MM.1S (cell line): ENCODE measurements around the gene CARD9.
A peak's percentile ranks its signal among the peaks of the same experiment; 100 is the strongest.

Source experiments
- DNase-seq: peaks from one replicate; pipeline ENCODE4 v3.0.0-alpha.2; 2015
- H2AFZ ChIP-seq: fragments of 300-600 bp; sonication (generic); 2 replicates; pipeline ENCODE4 v1.6.0; 2016; ENCODE audit warnings: antibody characterized with exemption, low read length
- H3F3A ChIP-seq: fragments of 300-600 bp; sonication (generic); 2 replicates; pipeline ENCODE4 v1.6.1; 2016; ENCODE audit warnings: mild to moderate bottlenecking, antibody characterized with exemption, low read length, moderate library complexity, mixed read lengths; ENCODE audit not compliant: insufficient read depth
- H3K27ac ChIP-seq: fragments of 300-600 bp; sonication (generic); 2 replicates; pipeline ENCODE4 v1.5.1; 2016; ENCODE audit warnings: mild to moderate bottlenecking, low read length
- H3K27me3 ChIP-seq: fragments of 300-600 bp; sonication (generic); replicated peaks from 2 replicates; pipeline ENCODE4 v1.6.0; 2016; ENCODE audit warnings: low read length; ENCODE audit not compliant: insufficient read depth
- H3K36me3 ChIP-seq: fragments of 300-600 bp; sonication (generic); replicated peaks from 2 replicates; pipeline ENCODE4 v1.6.1; 2016; ENCODE audit warnings: mild to moderate bottlenecking, low read length, mixed read lengths; ENCODE audit not compliant: insufficient read depth
- H3K4me1 ChIP-seq: fragments of 300-600 bp; sonication (generic); 2 replicates; pipeline ENCODE4 v1.6.1; 2016; ENCODE audit warnings: low read length, mixed read lengths
- H3K4me2 ChIP-seq: fragments of 300-600 bp; sonication (generic); 2 replicates; pipeline ENCODE4 v1.6.0; 2016; ENCODE audit warnings: low read depth, low read length
- H3K4me3 ChIP-seq: fragments of 300-600 bp; sonication (generic); 2 replicates; pipeline ENCODE4 v1.5.1; 2016; ENCODE audit warnings: low read length, mixed read lengths
- H3K79me2 ChIP-seq: fragments of 300-600 bp; sonication (generic); 2 replicates; pipeline ENCODE4 v1.6.1; 2016; ENCODE audit warnings: mixed run types, low read length, mixed read lengths
- H3K9ac ChIP-seq: fragments of 300-600 bp; sonication (generic); 2 replicates; pipeline ENCODE4 v1.6.1; 2016; ENCODE audit warnings: low read length, mixed read lengths
- H3K9me2 ChIP-seq: fragments of 300-600 bp; sonication (generic); replicated peaks from 2 replicates; pipeline ENCODE4 v1.6.1; 2016; ENCODE audit warnings: mild to moderate bottlenecking, low read length, mixed read lengths; ENCODE audit not compliant: insufficient read depth
- H3K9me3 ChIP-seq: fragments of 300-600 bp; sonication (generic); replicated peaks from 2 replicates; pipeline ENCODE4 v1.6.1; 2016; ENCODE audit warnings: mild to moderate bottlenecking, low read length, mixed read lengths; ENCODE audit not compliant: insufficient read depth
- H4K20me1 ChIP-seq: fragments of 300-600 bp; sonication (generic); 2 replicates; pipeline ENCODE4 v1.6.1; 2016; ENCODE audit warnings: mild to moderate bottlenecking, low read length, moderate library complexity, mixed read lengths; ENCODE audit not compliant: insufficient read depth
- EZH2 ChIP-seq: fragments of 300-600 bp; sonication (generic); optimal IDR thresholded peaks from 2 replicates; pipeline ENCODE3; 2017; ENCODE audit warnings: low read depth, mild to moderate bottlenecking, antibody characterized with exemption, low read length, mixed read lengths
- EZH2phosphoT487 ChIP-seq: fragments of 300-600 bp; sonication (generic); IDR thresholded peaks from 2 replicates; pipeline ENCODE4 v1.6.1; 2018; ENCODE audit warnings: antibody characterized with exemption, low read length
- TF ChIP-seq, protein P1 (sequence below): fragments of 300-600 bp; sonication (generic); IDR thresholded peaks from 2 replicates; pipeline ENCODE4 v1.5.1; 2016; ENCODE audit warnings: antibody characterized with exemption, low read length, mixed read lengths

CARD9 gene

DNA sequence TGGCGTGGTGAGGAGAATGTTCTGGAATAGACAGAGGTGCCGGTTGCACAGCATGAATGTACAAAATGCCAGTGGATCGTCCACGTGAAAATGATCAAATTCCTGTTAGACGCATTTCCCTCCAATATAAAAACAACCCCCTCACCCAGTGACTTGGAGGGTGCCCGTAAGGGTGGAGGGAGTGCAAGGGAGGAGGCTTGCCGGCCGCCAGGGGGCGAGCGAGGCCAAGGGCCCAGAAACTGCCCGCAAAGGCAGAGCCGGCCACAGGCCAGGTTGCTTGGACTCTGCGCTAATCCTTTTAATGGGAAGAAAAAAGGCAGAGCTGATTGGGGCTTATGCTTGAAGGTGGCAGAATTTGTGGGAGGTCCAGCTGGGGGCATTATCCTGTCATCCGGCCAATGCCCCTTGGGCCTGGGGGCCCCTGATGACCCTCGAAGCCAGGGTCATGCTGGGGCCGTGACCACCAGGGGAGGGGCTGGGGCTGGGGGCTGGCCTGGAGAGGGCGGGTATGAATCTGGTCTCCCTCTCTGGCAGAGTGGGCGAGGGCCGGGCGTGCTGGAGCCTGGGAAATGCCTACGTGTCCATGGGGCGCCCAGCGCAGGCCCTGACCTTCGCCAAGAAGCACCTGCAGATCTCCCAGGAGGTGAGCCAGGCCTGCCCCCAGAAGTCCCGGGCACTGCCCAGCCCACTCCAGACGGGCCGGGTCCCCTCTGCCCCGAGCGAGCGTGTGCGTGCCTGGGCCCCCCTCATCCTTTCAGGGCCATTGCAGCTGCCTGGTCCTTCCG is 34.1 kb downstream of the CARD9 start:
- Histone ChIP-seq H3K4me1 (no peaks in the 10 kb centered on the region), H3K27ac (no peak overlapping the region), H2AFZ (no peak overlapping the region), H3K36me3 (no peaks in the 10 kb centered on the region), H3K79me2 (no peaks in the 10 kb centered on the region), H3K9me2 (no peaks in the 10 kb centered on the region), H3K27me3 (peaks cover 94% of the 10 kb centered on the region), H3K9me3 (no peaks in the 10 kb centered on the region), H3K4me3 (no peak overlapping the region), H4K20me1 (no peaks in the 10 kb centered on the region), H3K9ac (no peak overlapping the region), H3F3A (no peaks in the 10 kb centered on the region), H3K4me2 (no peak overlapping the region)
- TF ChIP-seq EZH2 (no peak), EZH2phosphoT487 (no peak)
- TF ChIP-seq, protein P1, sequence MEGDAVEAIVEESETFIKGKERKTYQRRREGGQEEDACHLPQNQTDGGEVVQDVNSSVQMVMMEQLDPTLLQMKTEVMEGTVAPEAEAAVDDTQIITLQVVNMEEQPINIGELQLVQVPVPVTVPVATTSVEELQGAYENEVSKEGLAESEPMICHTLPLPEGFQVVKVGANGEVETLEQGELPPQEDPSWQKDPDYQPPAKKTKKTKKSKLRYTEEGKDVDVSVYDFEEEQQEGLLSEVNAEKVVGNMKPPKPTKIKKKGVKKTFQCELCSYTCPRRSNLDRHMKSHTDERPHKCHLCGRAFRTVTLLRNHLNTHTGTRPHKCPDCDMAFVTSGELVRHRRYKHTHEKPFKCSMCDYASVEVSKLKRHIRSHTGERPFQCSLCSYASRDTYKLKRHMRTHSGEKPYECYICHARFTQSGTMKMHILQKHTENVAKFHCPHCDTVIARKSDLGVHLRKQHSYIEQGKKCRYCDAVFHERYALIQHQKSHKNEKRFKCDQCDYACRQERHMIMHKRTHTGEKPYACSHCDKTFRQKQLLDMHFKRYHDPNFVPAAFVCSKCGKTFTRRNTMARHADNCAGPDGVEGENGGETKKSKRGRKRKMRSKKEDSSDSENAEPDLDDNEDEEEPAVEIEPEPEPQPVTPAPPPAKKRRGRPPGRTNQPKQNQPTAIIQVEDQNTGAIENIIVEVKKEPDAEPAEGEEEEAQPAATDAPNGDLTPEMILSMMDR = peak; percentile 94
- DNase-seq = peak; percentile 55

DNA sequence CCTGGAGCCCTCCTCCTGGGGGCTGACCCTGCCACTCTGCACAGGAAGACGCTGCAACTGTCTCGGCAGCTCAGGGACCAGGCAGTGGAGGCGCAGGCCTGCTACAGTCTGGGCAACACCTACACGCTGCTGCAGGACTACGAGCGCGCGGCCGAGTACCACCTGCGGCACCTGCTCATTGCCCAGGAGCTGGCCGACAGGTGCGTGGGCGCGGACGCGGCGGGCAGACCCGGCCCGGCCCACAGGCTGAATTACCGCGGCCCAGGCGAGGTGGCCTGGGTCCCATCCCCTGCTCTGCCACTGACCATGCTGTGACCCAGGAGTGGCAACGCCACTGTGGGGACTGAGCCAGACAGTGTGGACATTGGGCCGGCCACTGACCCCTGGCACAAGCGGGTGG is 35.0 kb downstream of the CARD9 start:
- H4K20me1 ChIP-seq = no peaks in the 10 kb centered on the region
- no peak overlapping the region for H3K4me3 ChIP-seq
- no peak overlapping the region for H3K27ac ChIP-seq
- TF ChIP-seq, protein P1 = no peak
- H3K36me3 ChIP-seq = no peaks in the 10 kb centered on the region
- H3K9me3 ChIP-seq = no peaks in the 10 kb centered on the region
- H3K9ac ChIP-seq = no peak overlapping the region
- H3K9me2 ChIP-seq = no peaks in the 10 kb centered on the region
- no peaks in the 10 kb centered on the region for H3K4me1 ChIP-seq
- no peak for DNase-seq
- no peak overlapping the region for H2AFZ ChIP-seq
- no peaks in the 10 kb centered on the region for H3F3A ChIP-seq
- H3K4me2 ChIP-seq = no peak overlapping the region
- H3K79me2 ChIP-seq = no peaks in the 10 kb centered on the region
- H3K27me3 ChIP-seq = peaks cover 96% of the 10 kb centered on the region

DNA sequence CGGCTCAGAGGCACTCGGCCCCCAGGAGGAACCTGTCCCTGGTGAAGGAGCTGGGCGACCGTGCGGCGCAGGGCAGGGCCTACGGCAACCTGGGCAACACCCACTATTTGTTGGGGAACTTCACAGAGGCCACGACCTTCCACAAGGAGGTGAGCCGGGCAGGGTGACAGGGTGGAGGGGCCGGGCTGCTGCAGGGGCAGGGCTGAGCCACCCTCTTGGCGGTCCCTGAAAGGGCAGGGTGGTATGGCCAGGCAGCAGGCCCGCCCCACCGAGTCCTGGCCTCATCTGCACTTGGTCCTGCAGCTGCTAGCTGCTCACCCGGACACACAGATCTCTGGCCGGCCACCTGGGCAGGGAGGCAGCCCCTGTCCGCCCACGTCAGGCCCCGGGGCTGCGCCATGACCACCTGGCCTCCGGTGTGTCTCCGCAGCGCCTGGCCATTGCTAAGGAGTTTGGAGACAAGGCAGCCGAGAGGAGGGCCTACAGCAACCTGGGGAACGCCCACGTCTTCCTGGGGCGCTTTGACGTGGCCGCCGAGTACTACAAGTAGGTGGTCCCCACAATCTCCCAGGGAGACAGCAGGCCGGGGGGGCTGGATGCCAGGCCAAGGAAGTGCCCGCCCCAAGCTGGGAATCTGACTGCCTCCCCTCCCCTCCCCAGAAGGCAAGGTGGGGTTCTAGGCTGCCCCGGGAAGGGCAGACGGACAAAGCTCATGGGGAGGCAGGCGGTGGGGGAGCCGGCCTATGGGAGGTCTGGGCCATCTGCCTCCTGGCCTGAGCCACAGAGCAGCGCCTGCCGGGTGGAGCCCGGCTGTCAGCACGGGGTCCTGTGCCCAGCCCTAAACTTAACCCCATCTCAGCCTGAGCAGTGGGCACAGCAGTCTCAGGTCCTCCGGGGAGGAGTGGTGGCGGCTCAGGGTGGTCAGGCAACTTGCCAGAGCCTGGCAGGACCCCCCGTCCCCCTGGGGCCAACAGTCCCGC is 35.8 kb downstream of the CARD9 start:
- H3K79me2 ChIP-seq = no peaks in the 10 kb centered on the region
- H3K4me3 ChIP-seq = no peak overlapping the region
- no peak overlapping the region for H3K4me2 ChIP-seq
- H3K27me3 ChIP-seq = peaks cover 96% of the 10 kb centered on the region
- TF ChIP-seq EZH2phosphoT487 = no peak
- TF ChIP-seq EZH2 = no peak
- TF ChIP-seq, protein P1 = no peak
- no peak for DNase-seq
- no peaks in the 10 kb centered on the region for H3F3A ChIP-seq
- no peaks in the 10 kb centered on the region for H3K36me3 ChIP-seq
- H3K9me2 ChIP-seq = no peaks in the 10 kb centered on the region
- no peaks in the 10 kb centered on the region for H3K9me3 ChIP-seq
- no peak overlapping the region for H3K9ac ChIP-seq
- H3K4me1 ChIP-seq = no peaks in the 10 kb centered on the region
- H3K27ac ChIP-seq = no peak overlapping the region
- no peaks in the 10 kb centered on the region for H4K20me1 ChIP-seq
- no peak overlapping the region for H2AFZ ChIP-seq
